H4 (cell line): ENCODE measurements around the gene PCGF2. TPM values are rescaled to one million over a fixed set of nuclear protein-coding genes. Genes with fewer than 3 reads are reported as not detected.
"Not testable (repeated sequence)": the region's sequence is repeated elsewhere in the genome, so short reads cannot be mapped to it uniquely, and the experiment has no call there.

Source experiments
- DNase-seq: peaks from one replicate; pipeline ENCODE4 v3.0.0-alpha.2; 2015; ENCODE audit warnings: low spot score
- total RNA-seq: library from RNA; depleted of rRNA; stranded (reverse); fragments of >200 nt; shearing (Covaris generic); gene quantifications from 2 replicates; pipeline ENCODE4 v1.2.3, GENCODE V29; 2014

The PCGF2 gene
- total RNA-seq, 1 experiment from 2014 or later, result 3.9 TPM

GRCh38 chr17:38735161-38735997, 12.8 kb downstream of the PCGF2 start:
- DNase-seq, result no peak

GRCh38 chr17:38733982-38734973, 13.9 kb downstream of the PCGF2 start:
- no peak for DNase-seq

DNA sequence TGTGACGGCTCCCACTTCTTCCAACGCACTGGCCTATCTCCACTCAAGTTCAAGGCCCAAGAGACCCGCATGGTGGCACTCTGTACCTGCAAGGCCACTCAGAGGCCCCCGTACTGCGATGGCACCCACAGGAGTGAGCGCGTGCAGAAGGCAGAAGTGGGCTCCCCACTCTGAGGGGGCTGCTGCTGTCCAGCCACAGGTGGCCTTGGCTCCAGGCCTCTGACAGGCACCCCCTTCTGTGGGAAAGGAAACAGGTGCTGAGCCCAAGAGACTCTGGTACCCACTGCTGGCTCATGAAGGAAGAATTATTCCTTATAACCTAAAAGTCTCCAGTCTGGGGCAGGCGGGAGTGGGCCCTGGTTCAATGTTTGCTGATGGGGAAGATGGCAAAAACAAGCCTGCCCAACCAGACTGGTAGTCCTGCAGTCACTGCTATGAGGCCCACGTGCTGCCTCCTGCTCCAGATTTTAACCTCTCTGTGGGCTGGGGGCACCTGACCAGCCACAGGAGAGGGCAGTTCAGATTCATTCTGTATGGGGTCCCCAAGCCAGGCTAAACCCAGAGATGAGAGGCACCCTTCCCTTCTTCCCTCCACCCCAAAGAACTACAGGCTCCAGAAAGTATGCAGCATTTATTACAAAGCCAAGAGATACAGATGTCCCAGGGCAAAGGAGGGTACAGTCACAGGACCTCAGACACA, 14.7 kb downstream of the PCGF2 start:
- no peak for DNase-seq

DNA sequence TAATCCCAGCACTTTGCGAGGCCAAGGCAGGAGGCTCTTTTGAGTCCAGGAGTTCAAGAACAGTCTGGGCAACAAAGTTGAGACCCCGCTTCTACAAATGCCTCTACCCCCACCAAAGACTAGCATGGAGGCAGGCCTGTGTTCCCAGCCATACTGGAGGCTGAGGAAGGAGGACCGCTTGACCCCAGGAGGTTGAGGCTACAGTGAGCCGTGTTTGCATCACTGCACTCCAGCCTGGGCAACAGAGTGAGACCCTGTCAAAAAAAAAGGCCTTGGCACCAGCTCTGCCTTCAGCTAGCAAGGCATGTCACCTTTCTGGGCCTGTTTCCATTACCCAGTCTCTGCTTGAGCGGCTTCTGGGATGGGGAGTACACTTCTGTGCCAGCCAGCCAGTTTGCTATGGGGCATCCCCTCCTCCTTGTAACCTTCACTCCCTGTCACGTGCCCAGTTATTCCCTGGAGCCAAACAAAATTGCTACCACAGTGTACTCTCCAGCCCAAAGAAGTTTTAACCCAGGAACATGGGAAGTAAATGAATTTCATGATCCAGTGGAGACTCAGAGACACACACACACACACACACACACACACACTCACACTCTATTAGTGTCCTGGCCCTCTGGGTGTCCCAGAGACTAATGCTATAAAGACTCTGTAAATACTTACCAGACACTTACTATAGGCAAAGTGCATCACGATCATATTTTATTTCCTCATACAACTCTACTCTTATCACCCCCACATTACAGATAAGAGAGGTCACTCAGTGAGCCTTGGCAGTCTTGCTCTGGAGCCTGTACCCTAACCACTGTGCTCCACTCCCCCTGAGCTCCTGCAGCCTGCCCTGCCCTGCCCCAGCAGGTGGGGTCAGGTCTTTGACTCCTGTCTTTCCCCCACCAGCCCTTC, 15.5 kb downstream of the PCGF2 start:
- DNase-seq, result no peak

DNA sequence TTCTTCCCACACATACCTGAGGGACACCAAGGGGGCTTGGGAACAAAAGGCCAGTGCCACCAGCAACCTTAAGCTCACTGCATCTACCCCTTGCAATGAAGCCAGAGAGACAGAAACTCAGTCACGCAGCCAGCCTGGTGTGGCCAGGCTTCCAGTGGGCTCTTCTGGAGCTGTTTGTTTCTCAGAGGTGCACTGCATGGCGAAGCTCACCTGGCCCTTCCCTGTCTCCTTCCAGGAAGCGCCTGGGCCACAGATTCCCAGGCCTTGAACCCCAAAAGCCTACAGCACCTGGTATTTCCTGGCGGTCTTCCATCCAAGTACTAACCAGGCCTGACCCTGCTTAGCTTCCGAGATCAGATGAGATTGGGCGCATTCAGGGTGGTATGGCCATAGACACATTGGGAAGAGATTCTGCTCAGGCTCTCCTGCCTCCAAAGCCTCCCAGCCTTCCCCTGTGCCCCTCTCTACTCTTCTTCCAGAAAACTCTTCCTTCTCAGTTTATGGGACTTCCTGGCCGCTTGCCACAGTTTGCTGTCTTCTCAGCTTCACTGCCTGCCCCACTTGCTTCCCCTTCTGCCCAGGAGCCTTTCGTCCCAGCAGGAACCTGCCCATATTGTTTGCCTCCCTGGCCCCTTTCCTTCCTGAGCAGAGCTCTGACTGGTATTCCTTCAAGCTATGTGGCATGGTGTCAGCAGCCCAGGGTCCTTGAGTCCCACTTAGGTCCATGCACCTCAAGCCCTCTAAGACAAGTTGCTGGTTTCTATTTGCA, 16.4 kb downstream of the PCGF2 start:
- no peak for DNase-seq

GRCh38 chr17:38730526-38731379, 17.4 kb downstream of the PCGF2 start:
- peak; percentile 67 for DNase-seq

- peak; percentile 70 for DNase-seq
These were observed 18.1 kb downstream of the PCGF2 start, which contains the start of gene CISD3 for GRCh38 chr17:38729886-38730525. Gene CISD3 (plus strand): TSS chr17:38730341. CDS start chr17:38730359, 18 bp downstream.

GRCh38 chr17:38729368-38729885, 18.7 kb downstream of the PCGF2 start:
- DNase-seq, result no peak

- no peak for DNase-seq
These were observed 19.8 kb downstream of the PCGF2 start for GRCh38 chr17:38728290-38728831.

DNA sequence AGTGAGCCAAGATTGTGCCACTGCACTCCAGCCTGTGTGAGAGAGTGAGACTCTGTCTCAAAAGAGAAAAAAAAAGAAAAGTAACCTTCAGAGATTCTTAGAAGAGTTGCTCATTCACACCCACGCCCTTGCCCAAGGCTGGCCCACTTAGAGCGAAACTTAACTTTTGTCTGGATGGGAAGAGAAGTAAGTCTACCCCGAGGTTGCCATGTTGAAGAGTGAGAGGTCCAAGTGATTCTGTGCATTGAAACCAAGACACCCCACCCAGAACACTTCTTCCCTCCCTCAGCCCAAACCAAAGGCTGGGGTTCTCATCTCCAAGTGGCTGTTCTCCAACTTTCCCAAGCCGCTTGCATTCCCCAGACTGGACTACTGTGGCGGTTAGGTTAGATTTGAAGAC, 20.4 kb downstream of the PCGF2 start:
- no peak for DNase-seq

DNA sequence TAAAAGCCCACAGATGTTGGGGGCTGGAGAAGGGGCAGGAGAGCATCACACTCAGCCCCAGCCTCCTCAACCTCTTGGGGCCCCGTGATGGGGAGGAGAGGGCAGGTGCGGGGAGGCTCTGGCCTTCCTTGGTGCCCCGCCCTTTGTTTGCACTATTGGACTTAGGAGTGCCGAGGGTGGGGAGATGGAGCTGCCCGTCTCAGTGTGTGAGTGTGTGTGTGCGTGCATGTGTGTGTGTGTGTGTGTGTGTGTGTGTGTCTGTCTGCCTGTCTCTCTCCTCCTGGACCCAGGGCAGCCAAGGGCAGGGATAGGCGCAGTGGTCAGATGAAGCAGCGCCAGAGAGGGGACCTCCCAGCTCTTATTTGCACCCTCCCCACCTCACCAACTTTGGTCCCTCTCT, 22.0 kb downstream of the PCGF2 start:
- not testable (repeated sequence) for DNase-seq

GRCh38 chr17:38725066-38725465, 23.1 kb downstream of the PCGF2 start:
- DNase-seq, result no peak

- peak; percentile 80 for DNase-seq
These were observed 23.7 kb downstream of the PCGF2 start for GRCh38 chr17:38724337-38724988.

- DNase-seq, result no peak
These were observed 26.3 kb downstream of the PCGF2 start for GRCh38 chr17:38721802-38722201.

GRCh38 chr17:38720941-38721340, 27.2 kb downstream of the PCGF2 start:
- DNase-seq, result no peak

GRCh38 chr17:38719943-38720641, 28.0 kb downstream of the PCGF2 start:
- DNase-seq, result no peak
